HUDEP-2 (cell line): ENCODE measurements around the gene GASK1A.

ENCODE experiments used
- DNase-seq, 76 experiments: peaks; one replicate each; lab custom pipeline; 2025; ENCODE audit not compliant: unreplicated experiment in 76 of 76; lab: John Stamatoyannopoulos, UW

Gene GASK1A

GRCh38 chr3:42982645-42983412, 3.7 kb downstream of the GASK1A start:
- DNase-seq: no peak

GRCh38 chr3:42983927-42984326, 4.8 kb downstream of the GASK1A start:
- no peak for DNase-seq

DNA sequence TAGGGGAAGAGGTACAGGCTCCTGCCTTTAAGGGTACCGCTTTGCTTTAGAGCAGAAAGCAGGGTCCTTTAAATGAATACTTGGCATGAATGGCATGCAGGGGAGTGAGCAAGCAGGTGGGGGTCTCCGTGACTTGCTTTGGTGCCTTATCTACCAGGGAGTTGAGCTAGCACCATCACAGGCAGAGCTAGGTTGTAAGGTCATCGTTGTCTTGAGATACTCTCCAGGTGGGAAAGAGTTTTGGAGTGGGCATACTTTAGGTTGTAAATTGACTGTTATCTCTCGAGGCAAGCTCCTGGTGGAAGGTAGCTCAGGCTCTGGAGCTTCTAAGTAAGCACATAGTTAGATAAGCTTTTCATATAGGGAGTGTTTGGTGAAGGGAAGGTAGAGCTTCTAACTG, 5.6 kb downstream of the GASK1A start:
- DNase-seq: no peak

DNA sequence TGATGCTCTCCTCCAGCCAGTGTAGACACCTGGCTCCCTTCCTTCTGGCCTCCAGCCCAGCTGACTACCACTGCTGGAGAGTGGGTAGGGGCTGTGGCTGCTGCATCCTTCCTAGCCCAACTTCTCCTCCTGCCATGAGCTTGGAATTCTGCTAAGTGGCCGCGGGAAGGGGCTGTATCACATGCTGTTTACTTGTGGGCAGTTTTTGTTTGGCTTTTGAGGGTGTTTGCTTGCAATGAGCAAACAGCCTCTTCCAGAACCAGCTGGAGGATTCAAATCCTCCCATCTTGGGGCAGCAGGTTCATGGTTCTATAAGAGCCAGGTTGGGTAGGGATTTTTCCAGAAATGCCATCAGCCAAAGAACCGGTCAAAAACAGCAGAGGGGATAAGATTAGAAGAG, 9.0 kb downstream of the GASK1A start:
- no peak for DNase-seq

GRCh38 chr3:42988566-42988965, 9.5 kb downstream of the GASK1A start:
- no peak for DNase-seq

GRCh38 chr3:42991341-42992315, 12.5 kb downstream of the GASK1A start:
- no peak for DNase-seq

DNA sequence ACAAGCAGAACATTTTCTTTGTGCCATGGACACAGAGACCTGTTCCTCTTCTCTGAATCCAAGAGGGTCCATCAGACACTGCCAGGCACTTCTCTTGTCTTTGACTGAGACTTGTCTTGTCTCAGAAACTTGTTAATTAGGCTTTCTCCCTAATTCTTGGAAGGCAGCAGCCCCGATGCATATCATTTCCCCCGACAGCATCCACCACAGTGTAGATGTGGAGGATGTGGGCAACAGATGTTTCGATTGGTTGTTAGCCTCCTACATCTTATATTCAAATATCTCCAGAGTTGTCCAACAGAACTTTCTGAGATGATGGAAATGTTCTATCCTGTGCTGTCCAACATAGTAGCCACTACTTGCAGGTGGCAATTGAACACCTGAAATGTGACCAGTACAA, 15.5 kb downstream of the GASK1A start:
- DNase-seq: no peak

DNA sequence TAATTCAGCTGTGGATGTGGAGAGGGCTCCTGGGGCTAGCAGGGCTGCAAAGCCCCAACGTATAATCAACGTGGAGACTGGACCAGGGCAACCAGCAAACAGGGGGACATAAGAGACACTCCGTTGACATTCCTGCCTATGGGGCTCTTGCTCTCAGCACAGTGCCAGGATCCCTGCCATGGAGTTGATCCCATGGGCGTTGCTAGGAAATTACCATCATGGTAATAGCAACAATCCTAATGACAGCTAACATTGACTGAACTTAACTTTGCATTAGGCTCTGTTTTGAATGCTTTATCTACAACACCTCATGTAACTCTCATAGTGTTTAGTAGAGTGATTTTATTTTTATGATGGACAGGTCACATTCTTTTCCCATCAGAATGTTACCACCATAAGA, 16.9 kb downstream of the GASK1A start:
- DNase-seq: no peak

DNA sequence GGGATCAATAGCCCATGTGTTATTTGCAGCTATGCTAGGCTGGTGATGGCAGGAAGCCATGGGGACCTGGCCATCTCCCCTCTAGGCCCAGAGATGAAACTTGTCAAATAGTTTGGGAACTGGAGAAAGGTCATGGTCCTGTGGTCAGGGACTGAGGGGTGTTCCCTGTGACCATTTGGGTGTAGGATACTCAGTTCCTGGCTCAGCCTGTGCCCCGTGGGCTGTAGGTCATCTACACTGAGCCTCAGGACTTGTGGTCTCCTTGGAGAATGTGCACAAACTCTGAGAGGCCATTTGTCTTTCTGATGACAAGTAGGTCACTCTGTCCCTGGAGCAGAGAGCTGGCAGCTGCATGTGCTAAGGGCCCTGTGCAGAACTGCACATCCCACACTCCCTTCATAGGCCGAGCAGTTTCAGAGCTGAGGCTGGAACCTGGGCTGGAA, 17.5 kb downstream of the GASK1A start:
- no peak for DNase-seq

- no peak for DNase-seq
Measured at GRCh38 chr3:42999212-42999611, 20.1 kb downstream of the GASK1A start.

DNA sequence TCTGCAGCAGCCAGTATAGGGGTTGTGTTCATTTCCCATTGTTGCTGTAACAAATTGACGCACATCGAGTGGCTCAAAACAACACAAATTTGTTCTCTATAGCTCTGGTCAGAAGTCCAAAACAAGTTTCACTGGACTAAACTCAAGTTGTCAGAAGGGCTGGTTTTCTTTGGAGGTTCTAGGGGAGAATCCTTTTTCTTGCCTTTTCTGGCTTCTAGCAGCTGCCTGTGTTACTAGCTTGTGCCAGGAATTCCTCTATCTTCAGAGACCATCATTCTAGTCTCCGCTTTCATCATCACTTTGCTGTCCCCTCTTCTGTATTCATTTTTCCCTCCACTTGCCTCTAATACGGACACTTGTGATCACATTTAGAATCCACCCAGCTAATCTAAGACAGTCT, 20.5 kb downstream of the GASK1A start:
- no peak for DNase-seq

- DNase-seq: no peak
Measured at GRCh38 chr3:43000387-43000786, 21.3 kb downstream of the GASK1A start.

DNA sequence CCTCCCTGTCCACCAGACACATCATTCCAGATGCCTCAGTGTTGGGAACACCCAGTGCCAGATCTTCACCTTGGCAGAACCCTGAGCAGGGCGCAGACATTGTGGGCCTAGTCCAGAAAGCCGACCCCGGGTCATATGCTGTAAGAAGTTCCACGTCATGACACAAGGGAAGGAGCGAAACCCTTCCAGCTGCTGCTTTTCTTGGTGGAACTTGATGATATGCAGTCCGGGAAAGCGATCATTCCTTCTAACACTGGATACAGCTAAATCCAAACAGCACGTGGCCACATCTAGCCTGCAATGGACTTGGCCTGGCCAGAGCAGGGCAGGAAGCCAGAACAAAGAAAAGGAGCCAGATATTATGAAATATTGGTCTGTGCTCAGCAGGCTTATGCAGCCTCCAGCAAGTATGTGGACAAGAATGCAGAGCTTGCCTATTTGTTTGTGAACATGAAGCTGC, 22.0 kb downstream of the GASK1A start:
- DNase-seq: no peak

GRCh38 chr3:43001556-43002121, 22.5 kb downstream of the GASK1A start:
- DNase-seq: no peak

- DNase-seq: no peak
Measured at GRCh38 chr3:43004282-43004681, 25.2 kb downstream of the GASK1A start.

DNA sequence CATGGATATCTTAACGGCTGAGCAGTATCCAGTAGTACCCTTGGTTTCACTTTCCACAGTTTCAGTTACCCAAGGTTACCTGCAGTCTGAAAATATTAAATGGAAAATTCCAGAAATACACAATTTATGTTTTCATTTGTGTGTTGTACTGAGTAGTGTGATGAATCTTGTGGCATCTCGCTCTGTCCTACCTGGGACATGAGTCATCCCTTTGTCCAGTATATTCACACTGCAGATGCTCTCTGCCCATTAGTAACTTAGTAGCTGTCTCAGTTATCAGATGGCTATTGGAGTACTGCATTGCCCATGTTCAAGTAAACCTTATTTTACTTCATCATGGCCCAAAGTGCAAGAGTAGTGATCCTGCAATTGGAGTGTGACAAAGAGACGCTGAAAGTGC, 26.1 kb downstream of the GASK1A start:
- DNase-seq: no peak

DNA sequence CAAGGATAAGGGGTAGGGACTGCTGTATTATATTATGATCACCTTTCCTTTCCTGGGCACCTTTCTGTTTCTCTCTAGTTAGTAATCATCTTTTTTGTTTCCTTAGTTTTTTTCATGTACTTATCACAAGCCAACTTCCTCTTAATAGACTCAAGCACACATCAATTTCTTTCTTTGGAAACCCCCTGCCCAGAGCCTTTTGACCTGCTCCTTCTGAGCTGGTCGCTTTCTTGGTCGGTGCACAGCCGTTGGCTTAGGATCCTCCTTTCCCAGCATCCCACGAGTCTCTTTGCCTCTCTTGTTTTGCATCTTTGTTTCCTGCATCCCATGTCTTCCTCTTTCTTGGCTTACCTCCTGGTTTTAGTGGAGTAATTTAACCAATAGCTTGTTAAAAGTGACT, 26.9 kb downstream of the GASK1A start:
- no peak for DNase-seq

DNA sequence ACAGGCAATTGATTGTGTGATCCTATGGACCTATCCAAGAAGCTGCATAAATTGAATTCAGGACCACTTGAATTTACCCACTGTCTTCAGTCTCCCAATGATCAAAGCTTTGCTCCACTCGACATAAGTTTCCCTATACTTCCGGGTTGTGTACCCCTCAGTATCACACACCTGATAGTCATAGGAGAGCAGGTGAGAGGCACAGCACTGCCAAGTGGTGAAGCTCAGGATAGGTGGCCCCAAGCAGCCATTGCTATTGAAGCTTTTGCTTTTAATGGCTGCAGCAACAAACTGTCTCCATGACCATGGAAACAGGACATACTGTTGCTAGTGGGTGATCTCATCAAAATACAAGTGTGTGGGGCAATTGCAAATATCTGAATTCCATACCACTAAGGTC, 27.7 kb downstream of the GASK1A start:
- no peak for DNase-seq

GRCh38 chr3:43009547-43009946, 30.4 kb downstream of the GASK1A start:
- no peak for DNase-seq

- no peak for DNase-seq
Measured at GRCh38 chr3:43010638-43011037, 31.5 kb downstream of the GASK1A start.

GRCh38 chr3:43011638-43012037, 32.5 kb downstream of the GASK1A start:
- no peak for DNase-seq
